Cardiac muscle cell (in vitro differentiated cells and primary cell): ENCODE results near the gene OR2T27. TPM values are rescaled to one million over a fixed set of nuclear protein-coding genes. Genes with fewer than 3 reads are reported as not detected.
"Not testable (repeated sequence)": the region's sequence is repeated elsewhere in the genome, so short reads cannot be mapped to it uniquely, and the experiment has no call there.

Experiments
- DNase-seq, 2 donors: peaks; one replicate each; pipeline versions ENCODE4 v3.0.0 to v3.0.0-alpha.2; 2010 to 2017; ENCODE audit warnings: low read depth in 1 of 2, low spot score in 1 of 2
- H3K27ac ChIP-seq: fragments of 200-600 bp; sonication (generic); 2 replicates; pipeline ENCODE4 v1.5.1; 2016
- H3K27me3 ChIP-seq: fragments of 200-600 bp; sonication (generic); 2 replicates; pipeline ENCODE4 v1.6.0; 2016; ENCODE audit warnings: control low read depth
- H3K36me3 ChIP-seq: fragments of 200-600 bp; sonication (generic); 2 replicates; pipeline ENCODE4 v1.5.1; 2016; ENCODE audit warnings: control low read depth
- H3K4me1 ChIP-seq: fragments of 200-600 bp; sonication (generic); 2 replicates; pipeline ENCODE4 v1.8.1; 2017; ENCODE audit warnings: low read depth, mild to moderate bottlenecking, mixed run types
- H3K4me3 ChIP-seq: fragments of 200-600 bp; sonication (generic); 2 replicates; pipeline ENCODE4 v1.5.1; 2016; ENCODE audit warnings: mild to moderate bottlenecking
- H3K9me3 ChIP-seq: fragments of 200-600 bp; sonication (generic); 2 replicates; pipeline ENCODE4 v1.5.1; 2017; ENCODE audit warnings: low read depth, mild to moderate bottlenecking, control low read depth
- polyA plus RNA-seq: library from polyadenylated mRNA; unstranded; fragments of >200 nt; fragmentation: Nextera tagmentation; extraction: Ambion mirVana; gene quantifications from 2 replicates; pipeline ENCODE4 v1.2.1, GENCODE V29; 2016
- total RNA-seq: library from RNA; depleted of rRNA; stranded (reverse); fragments of >200 nt; gene quantifications from 2 replicates; pipeline ENCODE4 v1.2.3, GENCODE V29; 2016
- TF ChIP-seq, protein P1 (sequence below): IDR thresholded peaks from 2 replicates; pipeline ENCODE4 v1.5.1; 2012; ENCODE audit warnings: low read depth, mild to moderate bottlenecking, low read length

Gene OR2T27
- total and polyA plus RNA-seq, 2 experiments from 2014 or later: not detected

GRCh38 chr1:248639652-248640051, 15.7 kb downstream of the OR2T27 start:
- not testable (repeated sequence) for H3K9me3 ChIP-seq, H3K4me3 ChIP-seq, H3K27me3 ChIP-seq, H3K4me1 ChIP-seq, DNase-seq, H3K36me3 ChIP-seq, H3K27ac ChIP-seq

DNA sequence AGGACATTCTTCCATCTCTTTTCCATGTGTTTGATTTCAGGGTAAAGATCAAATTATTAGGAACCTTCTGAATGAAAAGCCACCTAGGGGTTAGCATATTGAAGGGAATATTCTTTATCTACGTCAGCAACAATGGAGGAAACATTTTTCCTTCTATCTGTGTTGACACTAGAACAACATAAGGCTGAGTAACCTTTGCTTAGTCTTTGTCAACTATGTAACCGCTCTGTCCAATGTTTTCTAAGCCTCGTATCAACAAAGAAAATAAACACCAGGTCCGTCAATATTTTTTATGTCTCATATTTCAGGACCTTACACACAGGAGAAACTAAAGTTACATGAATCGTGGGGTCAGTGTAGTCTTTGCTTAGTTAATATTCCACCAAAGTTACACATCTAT, 18.7 kb downstream of the OR2T27 start:
- H3K9me3 ChIP-seq, H3K4me3 ChIP-seq, H3K27me3 ChIP-seq, H3K36me3 ChIP-seq, H3K27ac ChIP-seq, H3K4me1 ChIP-seq, DNase-seq: not testable (repeated sequence)

GRCh38 chr1:248634991-248635390, 20.3 kb downstream of the OR2T27 start, which contains the start of gene OR2T11:
TSS of gene OR2T11 (minus strand) at chr1:248635091. CDS start at chr1:248627128, 7,963 bp downstream.
- H3K27ac ChIP-seq, H3K36me3 ChIP-seq, H3K9me3 ChIP-seq, H3K27me3 ChIP-seq, H3K4me3 ChIP-seq, DNase-seq, H3K4me1 ChIP-seq: not testable (repeated sequence)

GRCh38 chr1:248631354-248632008, 23.8 kb downstream of the OR2T27 start:
- no peak for DNase-seq
- Histone ChIP-seq H3K4me1 (no peaks in the 10 kb centered on the region), H3K27me3 (no peaks in the 10 kb centered on the region), H3K27ac (no peak overlapping the region), H3K36me3 (no peaks in the 10 kb centered on the region), H3K9me3 (no peaks in the 10 kb centered on the region), H3K4me3 (no peak overlapping the region)
- TF ChIP-seq, protein P1, sequence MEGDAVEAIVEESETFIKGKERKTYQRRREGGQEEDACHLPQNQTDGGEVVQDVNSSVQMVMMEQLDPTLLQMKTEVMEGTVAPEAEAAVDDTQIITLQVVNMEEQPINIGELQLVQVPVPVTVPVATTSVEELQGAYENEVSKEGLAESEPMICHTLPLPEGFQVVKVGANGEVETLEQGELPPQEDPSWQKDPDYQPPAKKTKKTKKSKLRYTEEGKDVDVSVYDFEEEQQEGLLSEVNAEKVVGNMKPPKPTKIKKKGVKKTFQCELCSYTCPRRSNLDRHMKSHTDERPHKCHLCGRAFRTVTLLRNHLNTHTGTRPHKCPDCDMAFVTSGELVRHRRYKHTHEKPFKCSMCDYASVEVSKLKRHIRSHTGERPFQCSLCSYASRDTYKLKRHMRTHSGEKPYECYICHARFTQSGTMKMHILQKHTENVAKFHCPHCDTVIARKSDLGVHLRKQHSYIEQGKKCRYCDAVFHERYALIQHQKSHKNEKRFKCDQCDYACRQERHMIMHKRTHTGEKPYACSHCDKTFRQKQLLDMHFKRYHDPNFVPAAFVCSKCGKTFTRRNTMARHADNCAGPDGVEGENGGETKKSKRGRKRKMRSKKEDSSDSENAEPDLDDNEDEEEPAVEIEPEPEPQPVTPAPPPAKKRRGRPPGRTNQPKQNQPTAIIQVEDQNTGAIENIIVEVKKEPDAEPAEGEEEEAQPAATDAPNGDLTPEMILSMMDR: no peak

- H3K4me1 ChIP-seq: no peaks in the 10 kb centered on the region
- no peaks in the 10 kb centered on the region for H3K9me3 ChIP-seq
These were observed 24.8 kb downstream of the OR2T27 start for GRCh38 chr1:248630551-248630950.

GRCh38 chr1:248627971-248628844, 27.1 kb downstream of the OR2T27 start:
- H3K9me3 ChIP-seq: no peaks in the 10 kb centered on the region

More at GRCh38 chr1:248630551-248630950, 24.8 kb downstream of the OR2T27 start:
- DNase-seq: no peak
- TF ChIP-seq, protein P1: no peak
- Histone ChIP-seq H3K27ac (no peak overlapping the region), H3K4me3 (no peak overlapping the region), H3K36me3 (no peaks in the 10 kb centered on the region), H3K27me3 (no peaks in the 10 kb centered on the region)

More at GRCh38 chr1:248627971-248628844, 27.1 kb downstream of the OR2T27 start:
- Histone ChIP-seq H3K4me3 (no peak overlapping the region), H3K36me3 (no peaks in the 10 kb centered on the region), H3K4me1 (no peaks in the 10 kb centered on the region), H3K27ac (no peak overlapping the region), H3K27me3 (no peaks in the 10 kb centered on the region)
- TF ChIP-seq, protein P1: no peak
- no peak for DNase-seq
